ENCODE results near the gene KRT4. TPM values are rescaled to one million over a fixed set of nuclear protein-coding genes. Genes with fewer than 3 reads are reported as not detected.

The KRT4 gene
- total RNA-seq, 2 experiments from 2014 or later: not detected

GRCh38 chr12:52806169-52806811 is 7.6 kb downstream of the KRT4 start:
- DNase-seq: no peak
- Mint-ChIP-seq H3K27me3 (peaks cover 5% of the 10 kb centered on the region), H3K4me1 (no peaks in the 10 kb centered on the region), H3K36me3 (no peaks in the 10 kb centered on the region), H3K9me3 (ENCODE audit: low read depth) (no peaks in the 10 kb centered on the region), H3K4me3 (no peak overlapping the region), H3K27ac (no peak overlapping the region)
- CTCF ChIA-PET: no interaction called here
- no peak for ATAC-seq

GRCh38 chr12:52805739-52806138 is 8.2 kb downstream of the KRT4 start:
- no peak for DNase-seq
- ATAC-seq: no peak
- no peak overlapping the region for H3K27ac Mint-ChIP-seq
- no peaks in the 10 kb centered on the region for H3K9me3 Mint-ChIP-seq (ENCODE audit: low read depth)
- H3K4me1 Mint-ChIP-seq: no peaks in the 10 kb centered on the region
- H3K4me3 Mint-ChIP-seq: no peak overlapping the region
- CTCF ChIA-PET: no interaction called here
- H3K36me3 Mint-ChIP-seq: no peaks in the 10 kb centered on the region
- H3K27me3 Mint-ChIP-seq: peaks cover 5% of the 10 kb centered on the region

GRCh38 chr12:52805000-52805399 is 8.9 kb downstream of the KRT4 start:
- CTCF ChIA-PET: no interaction called here
- no peak for ATAC-seq
- Mint-ChIP-seq H3K27me3 (peaks cover 5% of the 10 kb centered on the region), H3K9me3 (ENCODE audit: low read depth) (no peaks in the 10 kb centered on the region), H3K27ac (no peak overlapping the region), H3K4me3 (no peak overlapping the region), H3K4me1 (no peaks in the 10 kb centered on the region), H3K36me3 (no peaks in the 10 kb centered on the region)
- DNase-seq: no peak

GRCh38 chr12:52802442-52802841 is 11.5 kb downstream of the KRT4 start:
- Mint-ChIP-seq H3K36me3 (no peaks in the 10 kb centered on the region), H3K27ac (no peak overlapping the region), H3K4me3 (no peak overlapping the region), H3K9me3 (ENCODE audit: low read depth) (no peaks in the 10 kb centered on the region), H3K27me3 (peaks cover 2% of the 10 kb centered on the region), H3K4me1 (no peaks in the 10 kb centered on the region)
- DNase-seq (no peak), ATAC-seq (no peak)
- CTCF ChIA-PET: interaction anchor here (0.9 kb wide), 1 partner anchor 790 kb away, joined by 3 read pairs; no protein-coding TSS in a partner anchor

GRCh38 chr12:52801773-52802172 is 12.1 kb downstream of the KRT4 start:
- Mint-ChIP-seq H3K27me3 (peaks cover 2% of the 10 kb centered on the region), H3K27ac (no peak overlapping the region), H3K4me3 (no peak overlapping the region), H3K4me1 (no peaks in the 10 kb centered on the region), H3K36me3 (no peaks in the 10 kb centered on the region), H3K9me3 (ENCODE audit: low read depth) (no peaks in the 10 kb centered on the region)
- DNase-seq: no peak
- CTCF ChIA-PET: no interaction called here
- no peak for ATAC-seq

- H3K36me3 Mint-ChIP-seq: no peaks in the 10 kb centered on the region
- no peaks in the 10 kb centered on the region for H3K9me3 Mint-ChIP-seq (ENCODE audit: low read depth)
- no peak for ATAC-seq
- DNase-seq: no peak
- H3K27ac Mint-ChIP-seq: no peak overlapping the region
- no peak overlapping the region for H3K4me3 Mint-ChIP-seq
- H3K27me3 Mint-ChIP-seq: peaks cover 2% of the 10 kb centered on the region
- CTCF ChIA-PET: no interaction called here
- H3K4me1 Mint-ChIP-seq: no peaks in the 10 kb centered on the region
These were observed 13.5 kb downstream of the KRT4 start for GRCh38 chr12:52800259-52800917.

GRCh38 chr12:52799505-52800211 is 14.3 kb downstream of the KRT4 start:
- no peaks in the 10 kb centered on the region for H3K36me3 Mint-ChIP-seq
- no peak overlapping the region for H3K4me3 Mint-ChIP-seq
- ATAC-seq (no peak), DNase-seq (no peak)
- CTCF ChIA-PET: no interaction called here
- no peak overlapping the region for H3K27ac Mint-ChIP-seq
- H3K27me3 Mint-ChIP-seq: peaks cover 2% of the 10 kb centered on the region
- H3K9me3 Mint-ChIP-seq (ENCODE audit: low read depth): no peaks in the 10 kb centered on the region
- peaks cover under 1% of the 10 kb centered on the region for H3K4me1 Mint-ChIP-seq

GRCh38 chr12:52798671-52799504 is 15.0 kb downstream of the KRT4 start:
- H3K4me3 Mint-ChIP-seq: no peak overlapping the region
- H3K27ac Mint-ChIP-seq: no peak overlapping the region
- DNase-seq: no peak
- peaks cover 5% of the 10 kb centered on the region for H3K27me3 Mint-ChIP-seq
- CTCF ChIA-PET: no interaction called here
- no peak for ATAC-seq
- no peaks in the 10 kb centered on the region for H3K36me3 Mint-ChIP-seq
- peaks cover 7% of the 10 kb centered on the region for H3K4me1 Mint-ChIP-seq
- H3K9me3 Mint-ChIP-seq (ENCODE audit: low read depth): no peaks in the 10 kb centered on the region

GRCh38 chr12:52798003-52798670 is 15.8 kb downstream of the KRT4 start:
- H3K9me3 Mint-ChIP-seq (ENCODE audit: low read depth): no peaks in the 10 kb centered on the region
- no peaks in the 10 kb centered on the region for H3K36me3 Mint-ChIP-seq
- CTCF ChIA-PET: no interaction called here
- no peak overlapping the region for H3K27ac Mint-ChIP-seq
- no peak for DNase-seq
- H3K27me3 Mint-ChIP-seq: peaks cover 9% of the 10 kb centered on the region
- ATAC-seq: no peak
- peaks cover 7% of the 10 kb centered on the region for H3K4me1 Mint-ChIP-seq
- H3K4me3 Mint-ChIP-seq: no peak overlapping the region

GRCh38 chr12:52797529-52797894 is 16.4 kb downstream of the KRT4 start:
- H3K27me3 Mint-ChIP-seq: peaks cover 8% of the 10 kb centered on the region
- H3K4me1 Mint-ChIP-seq: peaks cover 7% of the 10 kb centered on the region
- CTCF ChIA-PET: no interaction called here
- DNase-seq (no peak), ATAC-seq (no peak)
- H3K9me3 Mint-ChIP-seq (ENCODE audit: low read depth): no peaks in the 10 kb centered on the region
- H3K36me3 Mint-ChIP-seq: no peaks in the 10 kb centered on the region
- no peak overlapping the region for H3K4me3 Mint-ChIP-seq
- H3K27ac Mint-ChIP-seq: no peak overlapping the region

- CTCF ChIA-PET: no interaction called here
- Mint-ChIP-seq H3K36me3 (no peaks in the 10 kb centered on the region), H3K27me3 (peaks cover 8% of the 10 kb centered on the region), H3K4me1 (peaks cover 7% of the 10 kb centered on the region), H3K27ac (no peak overlapping the region), H3K4me3 (no peak overlapping the region), H3K9me3 (ENCODE audit: low read depth) (no peaks in the 10 kb centered on the region)
- DNase-seq (no peak), ATAC-seq (no peak)
These were observed 16.9 kb downstream of the KRT4 start for GRCh38 chr12:52796839-52797528.

GRCh38 chr12:52796429-52796794 is 17.5 kb downstream of the KRT4 start:
- Mint-ChIP-seq H3K9me3 (ENCODE audit: low read depth) (no peaks in the 10 kb centered on the region), H3K4me3 (no peak overlapping the region), H3K27me3 (peaks cover 12% of the 10 kb centered on the region), H3K4me1 (peaks cover 7% of the 10 kb centered on the region), H3K27ac (no peak overlapping the region), H3K36me3 (no peaks in the 10 kb centered on the region)
- no peak for ATAC-seq
- DNase-seq: no peak
- CTCF ChIA-PET: no interaction called here

All from activated CD8-positive, alpha-beta memory T cell treated with anti-CD3 and anti-CD28 coated beads, Interleukin-2, amount 10 ng/mL, durations not matched to agents 7 days and 5 days (primary cell).